ENCODE measurements around the gene TMEM170B. TPM values are rescaled to one million over a fixed set of nuclear protein-coding genes. Genes with fewer than 3 reads are reported as not detected.

Gene TMEM170B
- total and polyA plus RNA-seq, 5 donors from 2014 or later = 0.06 to 0.27 (median 0.21) TPM; not detected in 1

GRCh38 chr6:11571073-11571472 is 33.5 kb downstream of the TMEM170B start:
- peaks cover 3% of the 10 kb centered on the region for H3K27me3 ChIP-seq (ENCODE audit: control insufficient read depth, insufficient read depth, low read length)
- H3K36me3 Mint-ChIP-seq = peaks cover 5% of the 10 kb centered on the region
- no peaks in the 10 kb centered on the region for H3K9me3 Mint-ChIP-seq
- DNase-seq (no peak), ATAC-seq (ENCODE audit: low read depth in 2 of 2) (no peak)
- no peak overlapping the region for H3K4me3 Mint-ChIP-seq
- no peak overlapping the region for H3K27ac ChIP-seq (ENCODE audit: insufficient read depth, low read length, poor library complexity, severe bottlenecking)
- no peaks in the 10 kb centered on the region for H3K36me3 ChIP-seq (ENCODE audit: control insufficient read depth, insufficient read depth, low read length)
- H3K27me3 Mint-ChIP-seq = peaks cover 13% of the 10 kb centered on the region
- H3K9me3 ChIP-seq (ENCODE audit: control insufficient read depth in 2 of 2, low read length in 2 of 2) = no peaks in the 10 kb centered on the region
- H3K4me1 ChIP-seq (ENCODE audit: control insufficient read depth, insufficient read depth, low read length, poor library complexity, severe bottlenecking) = no peaks in the 10 kb centered on the region
- H3K4me1 Mint-ChIP-seq = no peaks in the 10 kb centered on the region
- no peak overlapping the region for H3K4me3 ChIP-seq (ENCODE audit: low read depth, low read length)
- no peak overlapping the region for H3K27ac Mint-ChIP-seq

GRCh38 chr6:11575408-11576033 is 38.0 kb downstream of the TMEM170B start:
- H3K4me1 Mint-ChIP-seq = no peaks in the 10 kb centered on the region
- no peak overlapping the region for H3K4me3 Mint-ChIP-seq
- peak; percentile 83 to 87 for ATAC-seq (ENCODE audit: low read depth in 2 of 2)
- peak; percentile 12 to 81 (median 44) for DNase-seq
- Histone ChIP-seq H3K27ac (ENCODE audit: insufficient read depth, low read length, poor library complexity, severe bottlenecking) (no peak overlapping the region), H3K9me3 (ENCODE audit: control insufficient read depth in 2 of 2, low read length in 2 of 2) (no peaks in the 10 kb centered on the region), H3K27me3 (ENCODE audit: control insufficient read depth, insufficient read depth, low read length) (peaks cover 2% of the 10 kb centered on the region), H3K36me3 (ENCODE audit: control insufficient read depth, insufficient read depth, low read length) (no peaks in the 10 kb centered on the region), H3K4me3 (ENCODE audit: low read depth, low read length) (no peak overlapping the region), H3K4me1 (ENCODE audit: control insufficient read depth, insufficient read depth, low read length, poor library complexity, severe bottlenecking) (no peaks in the 10 kb centered on the region)
- no peaks in the 10 kb centered on the region for H3K9me3 Mint-ChIP-seq
- no peaks in the 10 kb centered on the region for H3K36me3 Mint-ChIP-seq
- H3K27ac Mint-ChIP-seq = no peak overlapping the region
- peaks cover 11% of the 10 kb centered on the region for H3K27me3 Mint-ChIP-seq

GRCh38 chr6:11580686-11581405 is 43.3 kb downstream of the TMEM170B start:
- H3K4me3 Mint-ChIP-seq = no peak overlapping the region
- DNase-seq (no peak), ATAC-seq (ENCODE audit: low read depth in 2 of 2) (no peak)
- no peaks in the 10 kb centered on the region for H3K4me1 Mint-ChIP-seq
- no peaks in the 10 kb centered on the region for H3K36me3 ChIP-seq (ENCODE audit: control insufficient read depth, insufficient read depth, low read length)
- H3K4me3 ChIP-seq (ENCODE audit: low read depth, low read length) = no peak overlapping the region
- no peaks in the 10 kb centered on the region for H3K9me3 Mint-ChIP-seq
- H3K27me3 ChIP-seq (ENCODE audit: control insufficient read depth, insufficient read depth, low read length) = peaks cover 6% of the 10 kb centered on the region
- H3K27me3 Mint-ChIP-seq = peaks cover 13% of the 10 kb centered on the region
- no peak overlapping the region for H3K27ac ChIP-seq (ENCODE audit: insufficient read depth, low read length, poor library complexity, severe bottlenecking)
- no peaks in the 10 kb centered on the region for H3K9me3 ChIP-seq (ENCODE audit: control insufficient read depth in 2 of 2, low read length in 2 of 2)
- no peaks in the 10 kb centered on the region for H3K4me1 ChIP-seq (ENCODE audit: control insufficient read depth, insufficient read depth, low read length, poor library complexity, severe bottlenecking)
- no peak overlapping the region for H3K27ac Mint-ChIP-seq
- H3K36me3 Mint-ChIP-seq = no peaks in the 10 kb centered on the region

GRCh38 chr6:11584244-11584643 is 46.7 kb downstream of the TMEM170B start:
- no peak overlapping the region for H3K27ac ChIP-seq (ENCODE audit: insufficient read depth, low read length, poor library complexity, severe bottlenecking)
- no peaks in the 10 kb centered on the region for H3K36me3 ChIP-seq (ENCODE audit: control insufficient read depth, insufficient read depth, low read length)
- no peak overlapping the region for H3K4me3 ChIP-seq (ENCODE audit: low read depth, low read length)
- H3K36me3 Mint-ChIP-seq = no peaks in the 10 kb centered on the region
- no peaks in the 10 kb centered on the region for H3K4me1 ChIP-seq (ENCODE audit: control insufficient read depth, insufficient read depth, low read length, poor library complexity, severe bottlenecking)
- no peak for ATAC-seq (ENCODE audit: low read depth in 2 of 2)
- H3K4me3 Mint-ChIP-seq = no peak overlapping the region
- no peaks in the 10 kb centered on the region for H3K9me3 Mint-ChIP-seq
- H3K9me3 ChIP-seq (ENCODE audit: control insufficient read depth in 2 of 2, low read length in 2 of 2) = no peaks in the 10 kb centered on the region
- peaks cover 15% of the 10 kb centered on the region for H3K27me3 Mint-ChIP-seq
- no peak overlapping the region for H3K27ac Mint-ChIP-seq
- H3K27me3 ChIP-seq (ENCODE audit: control insufficient read depth, insufficient read depth, low read length) = peaks cover 8% of the 10 kb centered on the region
- H3K4me1 Mint-ChIP-seq = no peaks in the 10 kb centered on the region
- DNase-seq = no peak

- H3K4me3 Mint-ChIP-seq = no peak overlapping the region
- H3K9me3 Mint-ChIP-seq = no peaks in the 10 kb centered on the region
- peaks cover 8% of the 10 kb centered on the region for H3K27me3 ChIP-seq (ENCODE audit: control insufficient read depth, insufficient read depth, low read length)
- no peaks in the 10 kb centered on the region for H3K4me1 ChIP-seq (ENCODE audit: control insufficient read depth, insufficient read depth, low read length, poor library complexity, severe bottlenecking)
- H3K36me3 Mint-ChIP-seq = no peaks in the 10 kb centered on the region
- H3K27me3 Mint-ChIP-seq = peaks cover 15% of the 10 kb centered on the region
- no peaks in the 10 kb centered on the region for H3K36me3 ChIP-seq (ENCODE audit: control insufficient read depth, insufficient read depth, low read length)
- no peaks in the 10 kb centered on the region for H3K9me3 ChIP-seq (ENCODE audit: control insufficient read depth in 2 of 2, low read length in 2 of 2)
- no peaks in the 10 kb centered on the region for H3K4me1 Mint-ChIP-seq
- DNase-seq (peak in 2 of 3 donors; percentile 8 to 55), ATAC-seq (ENCODE audit: low read depth in 2 of 2) (no peak)
- H3K27ac ChIP-seq (ENCODE audit: insufficient read depth, low read length, poor library complexity, severe bottlenecking) = no peak overlapping the region
- H3K27ac Mint-ChIP-seq = no peak overlapping the region
- H3K4me3 ChIP-seq (ENCODE audit: low read depth, low read length) = no peak overlapping the region
Observed at GRCh38 chr6:11585426-11586016, 48.0 kb downstream of the TMEM170B start.

GRCh38 chr6:11586117-11586516 is 48.6 kb downstream of the TMEM170B start:
- Mint-ChIP-seq H3K4me1 (no peaks in the 10 kb centered on the region), H3K36me3 (no peaks in the 10 kb centered on the region), H3K9me3 (no peaks in the 10 kb centered on the region), H3K27ac (no peak overlapping the region), H3K27me3 (peaks cover 15% of the 10 kb centered on the region), H3K4me3 (no peak overlapping the region)
- peaks cover 7% of the 10 kb centered on the region for H3K27me3 ChIP-seq (ENCODE audit: control insufficient read depth, insufficient read depth, low read length)
- ATAC-seq (ENCODE audit: low read depth in 2 of 2) (no peak), DNase-seq (no peak)
- no peaks in the 10 kb centered on the region for H3K9me3 ChIP-seq (ENCODE audit: control insufficient read depth in 2 of 2, low read length in 2 of 2)
- no peaks in the 10 kb centered on the region for H3K4me1 ChIP-seq (ENCODE audit: control insufficient read depth, insufficient read depth, low read length, poor library complexity, severe bottlenecking)
- no peak overlapping the region for H3K4me3 ChIP-seq (ENCODE audit: low read depth, low read length)
- H3K36me3 ChIP-seq (ENCODE audit: control insufficient read depth, insufficient read depth, low read length) = no peaks in the 10 kb centered on the region
- H3K27ac ChIP-seq (ENCODE audit: insufficient read depth, low read length, poor library complexity, severe bottlenecking) = no peak overlapping the region

- ATAC-seq (ENCODE audit: low read depth in 2 of 2) = no peak
- Histone ChIP-seq H3K4me1 (ENCODE audit: control insufficient read depth, insufficient read depth, low read length, poor library complexity, severe bottlenecking) (no peaks in the 10 kb centered on the region), H3K27me3 (ENCODE audit: control insufficient read depth, insufficient read depth, low read length) (peaks cover 3% of the 10 kb centered on the region), H3K27ac (ENCODE audit: insufficient read depth, low read length, poor library complexity, severe bottlenecking) (no peak overlapping the region), H3K4me3 (ENCODE audit: low read depth, low read length) (no peak overlapping the region), H3K9me3 (ENCODE audit: control insufficient read depth in 2 of 2, low read length in 2 of 2) (no peaks in the 10 kb centered on the region), H3K36me3 (ENCODE audit: control insufficient read depth, insufficient read depth, low read length) (no peaks in the 10 kb centered on the region)
- Mint-ChIP-seq H3K4me1 (no peaks in the 10 kb centered on the region), H3K36me3 (no peaks in the 10 kb centered on the region), H3K9me3 (no peaks in the 10 kb centered on the region), H3K4me3 (no peak overlapping the region), H3K27me3 (peaks cover 15% of the 10 kb centered on the region), H3K27ac (no peak overlapping the region)
- DNase-seq = no peak
Observed at GRCh38 chr6:11586536-11586935, 49.0 kb downstream of the TMEM170B start.
